PFSK-1 (cell line): ENCODE data around the gene DPF3.

Source experiments
- POLR2AphosphoS5 ChIP-seq: IDR thresholded peaks from 2 replicates; pipeline ENCODE4 v1.6.1; 2012; ENCODE audit warnings: low read depth, mild to moderate bottlenecking, control low read depth, low read length, moderate library complexity
- SIN3A ChIP-seq: IDR thresholded peaks from 2 replicates; pipeline ENCODE4 v1.6.1; 2012; ENCODE audit warnings: mild to moderate bottlenecking, low read length, moderate library complexity, borderline replicate concordance; ENCODE audit not compliant: insufficient read depth
- TAF1 ChIP-seq: IDR thresholded peaks from 2 replicates; pipeline ENCODE4 v1.6.1; 2012; ENCODE audit warnings: low read length, control low read depth, borderline replicate concordance; ENCODE audit not compliant: insufficient read depth
- TF ChIP-seq, protein P1 (sequence below), 2 experiments: IDR thresholded peaks; 2 replicates each; pipeline versions ENCODE4 v1.6.1 to v1.8.0; 2011 to 2012; ENCODE audit warnings: low read depth in 2 of 2, low read length in 2 of 2, control low read depth in 1 of 2, inconsistent platforms in 1 of 2, mild to moderate bottlenecking in 1 of 2, moderate library complexity in 1 of 2; ENCODE audit not compliant: insufficient read depth in 1 of 2

- TF ChIP-seq SIN3A (no peak), TAF1 (no peak), POLR2AphosphoS5 (no peak)
- TF ChIP-seq, protein P1, sequence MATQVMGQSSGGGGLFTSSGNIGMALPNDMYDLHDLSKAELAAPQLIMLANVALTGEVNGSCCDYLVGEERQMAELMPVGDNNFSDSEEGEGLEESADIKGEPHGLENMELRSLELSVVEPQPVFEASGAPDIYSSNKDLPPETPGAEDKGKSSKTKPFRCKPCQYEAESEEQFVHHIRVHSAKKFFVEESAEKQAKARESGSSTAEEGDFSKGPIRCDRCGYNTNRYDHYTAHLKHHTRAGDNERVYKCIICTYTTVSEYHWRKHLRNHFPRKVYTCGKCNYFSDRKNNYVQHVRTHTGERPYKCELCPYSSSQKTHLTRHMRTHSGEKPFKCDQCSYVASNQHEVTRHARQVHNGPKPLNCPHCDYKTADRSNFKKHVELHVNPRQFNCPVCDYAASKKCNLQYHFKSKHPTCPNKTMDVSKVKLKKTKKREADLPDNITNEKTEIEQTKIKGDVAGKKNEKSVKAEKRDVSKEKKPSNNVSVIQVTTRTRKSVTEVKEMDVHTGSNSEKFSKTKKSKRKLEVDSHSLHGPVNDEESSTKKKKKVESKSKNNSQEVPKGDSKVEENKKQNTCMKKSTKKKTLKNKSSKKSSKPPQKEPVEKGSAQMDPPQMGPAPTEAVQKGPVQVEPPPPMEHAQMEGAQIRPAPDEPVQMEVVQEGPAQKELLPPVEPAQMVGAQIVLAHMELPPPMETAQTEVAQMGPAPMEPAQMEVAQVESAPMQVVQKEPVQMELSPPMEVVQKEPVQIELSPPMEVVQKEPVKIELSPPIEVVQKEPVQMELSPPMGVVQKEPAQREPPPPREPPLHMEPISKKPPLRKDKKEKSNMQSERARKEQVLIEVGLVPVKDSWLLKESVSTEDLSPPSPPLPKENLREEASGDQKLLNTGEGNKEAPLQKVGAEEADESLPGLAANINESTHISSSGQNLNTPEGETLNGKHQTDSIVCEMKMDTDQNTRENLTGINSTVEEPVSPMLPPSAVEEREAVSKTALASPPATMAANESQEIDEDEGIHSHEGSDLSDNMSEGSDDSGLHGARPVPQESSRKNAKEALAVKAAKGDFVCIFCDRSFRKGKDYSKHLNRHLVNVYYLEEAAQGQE (IDR thresholded peaks at IDR 0.05; ENCODE audit: insufficient read depth in 1 of 2, low read depth in 2 of 2, low read length in 2 of 2) = no peak
Measured at GRCh38 chr14:72636871-72637270, 257.0 kb downstream of the DPF3 start.
